ENCODE data around the gene FCGR2B. TPM values are rescaled to one million over a fixed set of nuclear protein-coding genes. Genes with fewer than 3 reads are reported as not detected.
"Not testable (repeated sequence)": the region's sequence is repeated elsewhere in the genome, so short reads cannot be mapped to it uniquely, and the experiment has no call there.

Gene FCGR2B
- total RNA-seq, 1 donor from 2014 or later = not detected

GRCh38 chr1:161653541-161653940 is 9.4 kb upstream of the FCGR2B start:
- DNase-seq (ENCODE audit: low spot score); H3K4me1 Mint-ChIP-seq (ENCODE audit: unreplicated experiment); H3K9me3 Mint-ChIP-seq (ENCODE audit: unreplicated experiment); H3K36me3 Mint-ChIP-seq (ENCODE audit: low read depth, unreplicated experiment); H3K4me3 Mint-ChIP-seq (ENCODE audit: unreplicated experiment); H3K27ac Mint-ChIP-seq (ENCODE audit: unreplicated experiment); H3K27me3 Mint-ChIP-seq (ENCODE audit: unreplicated experiment): not testable (repeated sequence)

- H3K4me1 Mint-ChIP-seq (ENCODE audit: unreplicated experiment); H3K27ac Mint-ChIP-seq (ENCODE audit: unreplicated experiment); H3K9me3 Mint-ChIP-seq (ENCODE audit: unreplicated experiment); H3K36me3 Mint-ChIP-seq (ENCODE audit: low read depth, unreplicated experiment); H3K27me3 Mint-ChIP-seq (ENCODE audit: unreplicated experiment); H3K4me3 Mint-ChIP-seq (ENCODE audit: unreplicated experiment); DNase-seq (ENCODE audit: low spot score): not testable (repeated sequence)
These were observed 9.0 kb upstream of the FCGR2B start for GRCh38 chr1:161653971-161654370.

GRCh38 chr1:161658524-161658923 is 4.4 kb upstream of the FCGR2B start:
- not testable (repeated sequence) for H3K9me3 Mint-ChIP-seq (ENCODE audit: unreplicated experiment); H3K36me3 Mint-ChIP-seq (ENCODE audit: low read depth, unreplicated experiment); H3K27ac Mint-ChIP-seq (ENCODE audit: unreplicated experiment); H3K4me3 Mint-ChIP-seq (ENCODE audit: unreplicated experiment); DNase-seq (ENCODE audit: low spot score); H3K27me3 Mint-ChIP-seq (ENCODE audit: unreplicated experiment); H3K4me1 Mint-ChIP-seq (ENCODE audit: unreplicated experiment)

- H3K4me3 Mint-ChIP-seq (ENCODE audit: unreplicated experiment); H3K36me3 Mint-ChIP-seq (ENCODE audit: low read depth, unreplicated experiment); H3K27me3 Mint-ChIP-seq (ENCODE audit: unreplicated experiment); H3K9me3 Mint-ChIP-seq (ENCODE audit: unreplicated experiment); H3K4me1 Mint-ChIP-seq (ENCODE audit: unreplicated experiment); DNase-seq (ENCODE audit: low spot score); H3K27ac Mint-ChIP-seq (ENCODE audit: unreplicated experiment): not testable (repeated sequence)
These were observed 1.2 kb upstream of the FCGR2B start for GRCh38 chr1:161661660-161662311.

- not testable (repeated sequence) for DNase-seq (ENCODE audit: low spot score); H3K27ac Mint-ChIP-seq (ENCODE audit: unreplicated experiment); H3K4me3 Mint-ChIP-seq (ENCODE audit: unreplicated experiment); H3K36me3 Mint-ChIP-seq (ENCODE audit: low read depth, unreplicated experiment); H3K4me1 Mint-ChIP-seq (ENCODE audit: unreplicated experiment); H3K27me3 Mint-ChIP-seq (ENCODE audit: unreplicated experiment); H3K9me3 Mint-ChIP-seq (ENCODE audit: unreplicated experiment)
These were observed 626 bp downstream of the FCGR2B start for GRCh38 chr1:161663569-161663968.

- H3K4me1 Mint-ChIP-seq (ENCODE audit: unreplicated experiment); DNase-seq (ENCODE audit: low spot score); H3K27ac Mint-ChIP-seq (ENCODE audit: unreplicated experiment); H3K36me3 Mint-ChIP-seq (ENCODE audit: low read depth, unreplicated experiment); H3K27me3 Mint-ChIP-seq (ENCODE audit: unreplicated experiment); H3K4me3 Mint-ChIP-seq (ENCODE audit: unreplicated experiment); H3K9me3 Mint-ChIP-seq (ENCODE audit: unreplicated experiment): not testable (repeated sequence)
These were observed 1.7 kb downstream of the FCGR2B start for GRCh38 chr1:161664689-161665088.

- DNase-seq (ENCODE audit: low spot score); H3K9me3 Mint-ChIP-seq (ENCODE audit: unreplicated experiment); H3K27me3 Mint-ChIP-seq (ENCODE audit: unreplicated experiment); H3K4me3 Mint-ChIP-seq (ENCODE audit: unreplicated experiment); H3K36me3 Mint-ChIP-seq (ENCODE audit: low read depth, unreplicated experiment): not testable (repeated sequence)
- peaks cover 14% of the 10 kb centered on the region for H3K4me1 Mint-ChIP-seq (ENCODE audit: unreplicated experiment)
- peak overlapping the region; percentile 48 for H3K27ac Mint-ChIP-seq (ENCODE audit: unreplicated experiment)
These were observed 8.4 kb downstream of the FCGR2B start for GRCh38 chr1:161671045-161672020.

GRCh38 chr1:161673437-161673836 is 10.5 kb downstream of the FCGR2B start:
- peaks cover 14% of the 10 kb centered on the region for H3K4me1 Mint-ChIP-seq (ENCODE audit: unreplicated experiment)
- not testable (repeated sequence) for DNase-seq (ENCODE audit: low spot score); H3K9me3 Mint-ChIP-seq (ENCODE audit: unreplicated experiment); H3K36me3 Mint-ChIP-seq (ENCODE audit: low read depth, unreplicated experiment); H3K4me3 Mint-ChIP-seq (ENCODE audit: unreplicated experiment); H3K27me3 Mint-ChIP-seq (ENCODE audit: unreplicated experiment); H3K27ac Mint-ChIP-seq (ENCODE audit: unreplicated experiment)

GRCh38 chr1:161674447-161674846 is 11.5 kb downstream of the FCGR2B start:
- H3K4me1 Mint-ChIP-seq (ENCODE audit: unreplicated experiment) = peaks cover 14% of the 10 kb centered on the region
- not testable (repeated sequence) for H3K9me3 Mint-ChIP-seq (ENCODE audit: unreplicated experiment); H3K27ac Mint-ChIP-seq (ENCODE audit: unreplicated experiment); H3K27me3 Mint-ChIP-seq (ENCODE audit: unreplicated experiment); H3K4me3 Mint-ChIP-seq (ENCODE audit: unreplicated experiment); DNase-seq (ENCODE audit: low spot score); H3K36me3 Mint-ChIP-seq (ENCODE audit: low read depth, unreplicated experiment)

- H3K27me3 Mint-ChIP-seq (ENCODE audit: unreplicated experiment); H3K9me3 Mint-ChIP-seq (ENCODE audit: unreplicated experiment); DNase-seq (ENCODE audit: low spot score); H3K4me3 Mint-ChIP-seq (ENCODE audit: unreplicated experiment); H3K36me3 Mint-ChIP-seq (ENCODE audit: low read depth, unreplicated experiment); H3K27ac Mint-ChIP-seq (ENCODE audit: unreplicated experiment): not testable (repeated sequence)
- H3K4me1 Mint-ChIP-seq (ENCODE audit: unreplicated experiment) = peaks cover 14% of the 10 kb centered on the region
These were observed 12.0 kb downstream of the FCGR2B start for GRCh38 chr1:161674908-161675307.
